VCaP (cell line): Measurements from ENCODE around the gene MEF2C.

Source experiments
- H3K27ac ChIP-seq: fragments of 450-650 bp; 2 replicates; pipeline ENCODE4 v1.5.1; 2017
- CTCF ChIP-seq: fragments of 450-650 bp; conservative IDR thresholded peaks from 2 replicates; pipeline ENCODE4 v1.5.1; 2017; ENCODE audit warnings: mild to moderate bottlenecking, moderate library complexity

MEF2C gene

GRCh38 chr5:88818296-88818695 lies 64.7 kb downstream of the MEF2C start:
- H3K27ac ChIP-seq = no peak overlapping the region
- TF ChIP-seq CTCF = no peak

DNA sequence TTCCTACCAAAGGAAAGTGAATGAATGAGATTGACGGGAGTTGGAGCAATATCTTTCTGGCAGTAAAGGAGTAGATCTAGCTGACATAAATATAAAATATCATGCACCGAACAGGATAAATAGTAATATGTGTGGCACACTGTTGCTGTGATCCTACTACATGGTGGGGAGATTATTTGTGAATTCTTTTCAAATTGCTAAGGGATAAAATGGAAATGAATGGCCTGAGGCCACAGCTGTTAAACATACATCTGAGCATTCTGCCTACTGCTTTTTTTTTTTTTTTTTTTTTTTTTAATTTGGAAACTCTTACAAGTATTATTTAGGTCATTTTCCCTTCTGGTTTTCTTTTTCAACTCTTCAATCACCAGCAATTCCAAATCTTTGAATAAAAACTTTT lies 66.8 kb downstream of the MEF2C start:
- TF ChIP-seq CTCF = no peak
- H3K27ac ChIP-seq = no peak overlapping the region

GRCh38 chr5:88815050-88815789 lies 67.8 kb downstream of the MEF2C start:
- H3K27ac ChIP-seq = no peak overlapping the region
- TF ChIP-seq CTCF = no peak

DNA sequence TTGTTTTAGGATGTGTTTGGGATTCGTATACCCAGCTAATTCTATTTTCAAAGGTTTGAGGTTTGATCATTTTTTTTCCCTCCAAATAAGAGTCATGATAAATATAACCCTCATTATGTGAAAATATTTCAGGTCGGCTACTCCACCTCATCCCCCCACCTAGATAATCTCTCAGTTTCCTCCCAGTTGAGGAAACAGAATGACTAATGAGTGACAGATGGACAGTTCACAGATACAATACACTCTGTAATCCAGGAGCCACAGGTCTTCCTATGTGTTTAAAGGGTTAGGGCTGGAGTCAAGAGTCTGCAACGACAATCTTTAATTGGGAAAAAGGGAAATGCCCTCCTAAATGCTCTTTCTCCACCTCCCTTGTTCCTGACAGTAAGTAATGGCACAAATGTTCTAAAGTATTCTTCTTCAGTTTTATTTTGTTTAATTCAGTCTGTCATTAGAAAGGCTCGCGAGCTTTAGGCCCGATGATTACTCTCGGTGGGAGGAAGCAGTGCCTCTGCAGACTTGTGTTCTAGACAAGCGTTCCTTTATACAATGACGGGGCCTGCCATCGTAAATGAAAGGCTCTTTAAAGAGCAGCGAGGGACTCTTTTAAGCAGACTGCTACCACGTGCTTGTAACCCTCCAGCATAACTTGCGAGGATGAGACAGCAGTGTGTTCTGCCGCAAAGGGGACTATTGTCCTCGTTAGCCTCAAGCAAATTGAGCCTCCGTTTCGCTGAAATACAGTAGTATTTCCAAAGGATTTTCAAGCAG lies 69.0 kb downstream of the MEF2C start:
- no peak overlapping the region for H3K27ac ChIP-seq
- TF ChIP-seq CTCF = no peak

GRCh38 chr5:88813244-88813643 lies 69.7 kb downstream of the MEF2C start:
- H3K27ac ChIP-seq = no peak overlapping the region
- no peak for TF ChIP-seq CTCF

DNA sequence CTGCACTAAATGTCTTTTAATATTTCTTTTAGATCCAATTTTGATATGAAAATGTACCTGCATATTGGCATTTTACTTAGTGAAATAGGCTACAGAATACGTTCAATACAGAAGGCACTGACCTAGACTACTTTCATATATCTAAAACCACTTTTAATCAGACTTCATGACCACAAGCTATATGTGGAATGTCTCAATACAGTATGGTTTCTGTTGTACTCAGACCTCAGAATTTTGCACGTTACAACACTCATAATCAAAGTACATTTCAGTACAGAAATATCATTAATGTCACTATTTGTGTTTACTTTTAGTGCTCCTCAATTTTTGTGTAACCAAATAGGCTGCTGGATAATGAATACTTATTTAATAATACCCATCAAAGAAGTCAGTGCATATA lies 74.8 kb downstream of the MEF2C start:
- TF ChIP-seq CTCF = no peak
- H3K27ac ChIP-seq = no peak overlapping the region

- H3K27ac ChIP-seq = no peak overlapping the region
- TF ChIP-seq CTCF = no peak
These were observed 75.7 kb downstream of the MEF2C start for GRCh38 chr5:88807327-88807726.
